ENCODE data around the gene ADARB2.

The ADARB2 gene

DNA sequence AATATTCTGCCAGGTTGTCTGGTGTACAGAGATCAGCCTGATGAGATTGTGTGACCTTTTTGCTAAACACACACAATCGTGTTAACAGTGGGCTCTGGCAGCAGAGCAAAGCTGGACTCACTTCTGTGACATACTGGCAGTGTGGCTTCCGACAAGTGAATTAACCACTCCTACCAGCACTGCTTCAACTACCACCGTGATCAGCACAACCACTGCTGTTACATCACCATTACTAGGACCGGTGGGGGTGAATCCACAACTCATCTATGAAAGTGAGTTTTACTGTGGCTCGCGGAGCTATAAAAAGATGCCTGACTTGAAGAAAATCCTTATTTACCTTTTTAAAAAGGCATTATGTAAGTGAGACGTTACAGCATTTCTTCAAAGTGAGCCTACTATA is 545.6 kb downstream of the ADARB2 start:
- DNase-seq (ENCODE audit: low read depth in 2 of 2), result no peak

DNA sequence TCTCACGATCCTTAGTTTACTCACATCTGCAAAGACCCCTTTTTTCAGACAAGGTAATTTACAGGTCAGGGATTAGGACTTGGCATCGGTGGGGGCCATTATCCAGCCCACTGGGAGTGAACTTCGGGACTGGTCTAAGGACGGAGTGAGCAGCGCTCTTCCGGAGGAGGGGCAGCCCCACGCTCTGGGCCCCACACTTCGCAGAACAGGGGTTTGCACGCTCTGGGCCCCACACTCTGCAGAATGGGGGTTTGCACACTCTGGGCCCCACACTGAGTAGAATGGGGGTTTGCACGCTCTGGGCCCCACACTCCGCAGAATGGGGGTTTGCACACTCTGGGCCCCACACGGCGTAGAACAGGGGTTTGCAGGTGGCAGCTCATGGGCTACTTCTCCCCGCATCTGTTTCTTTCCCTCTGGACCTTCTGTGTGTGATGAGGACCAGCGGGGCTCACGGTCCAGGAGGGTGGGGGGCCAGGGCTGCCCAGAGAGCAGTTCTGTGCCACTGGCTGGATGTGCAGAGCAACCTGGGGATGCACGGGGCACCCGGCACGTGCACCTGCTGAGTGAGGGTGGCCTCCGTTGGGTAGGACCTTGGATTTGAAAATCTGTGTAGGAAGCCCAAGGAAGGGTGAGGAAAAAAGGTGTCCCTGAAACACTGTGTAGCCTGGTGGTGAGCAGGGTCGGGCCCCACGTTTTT is 546.4 kb downstream of the ADARB2 start:
- DNase-seq (ENCODE audit: low read depth in 2 of 2), result no peak

DNA sequence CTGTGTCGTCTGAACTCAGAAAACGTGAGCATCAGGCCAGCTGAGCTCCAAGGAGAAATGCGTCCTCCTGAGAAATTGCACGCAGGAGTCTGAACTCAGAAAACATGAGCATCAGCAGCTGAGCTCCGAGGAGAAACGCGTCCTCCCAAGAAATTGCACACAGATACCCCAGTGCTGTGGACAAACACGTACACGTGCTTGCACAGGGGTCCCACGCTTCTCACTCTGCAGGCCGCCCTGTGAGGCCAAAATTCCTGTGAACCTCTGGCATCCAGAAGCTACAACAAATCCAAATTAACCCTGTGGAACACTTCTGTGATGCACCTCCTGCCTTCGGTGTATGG is 547.3 kb downstream of the ADARB2 start:
- DNase-seq (ENCODE audit: low read depth in 2 of 2), result no peak

DNA sequence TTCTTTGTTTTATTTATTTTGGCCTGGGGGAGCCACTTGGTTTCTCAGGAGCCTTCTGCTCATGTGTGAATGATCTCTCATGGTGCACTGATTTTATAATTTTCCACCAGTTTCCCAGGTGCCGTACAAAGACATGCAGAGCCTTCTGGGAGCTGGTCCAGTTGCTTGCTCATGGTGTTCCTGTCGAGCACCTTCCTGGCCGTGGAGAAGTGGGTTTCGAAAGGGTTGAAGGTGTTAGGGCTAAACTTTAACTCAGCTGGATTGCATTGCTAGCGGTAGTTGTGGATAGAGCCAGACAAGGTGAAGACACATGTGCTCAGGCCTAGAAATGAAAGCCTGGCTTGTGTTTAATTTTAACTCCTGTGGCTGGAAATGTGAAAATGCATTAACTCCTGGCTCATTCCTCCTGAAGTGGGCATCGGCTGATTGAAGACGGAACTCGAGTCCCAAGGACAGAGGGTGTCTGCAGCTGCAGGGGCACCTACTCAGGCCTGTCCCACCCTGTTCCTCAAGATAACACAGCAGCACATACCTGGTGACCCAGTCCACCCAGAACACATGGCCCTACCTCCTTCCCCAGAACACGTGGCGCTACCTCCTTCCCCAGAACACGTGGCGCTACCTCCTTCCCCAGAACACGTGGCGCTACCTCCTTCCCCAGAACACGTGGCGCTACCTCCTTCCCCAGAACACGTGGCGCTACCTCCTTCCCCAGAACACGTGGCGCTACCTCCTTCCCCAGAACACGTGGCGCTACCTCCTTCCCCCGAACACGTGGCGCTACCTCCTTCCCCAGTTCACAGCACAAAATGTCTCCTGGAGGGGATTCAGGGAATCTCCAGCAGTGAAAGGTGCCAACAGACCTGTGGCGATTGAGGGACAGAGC is 547.9 kb downstream of the ADARB2 start:
- DNase-seq (ENCODE audit: low read depth in 2 of 2), result no peak

DNA sequence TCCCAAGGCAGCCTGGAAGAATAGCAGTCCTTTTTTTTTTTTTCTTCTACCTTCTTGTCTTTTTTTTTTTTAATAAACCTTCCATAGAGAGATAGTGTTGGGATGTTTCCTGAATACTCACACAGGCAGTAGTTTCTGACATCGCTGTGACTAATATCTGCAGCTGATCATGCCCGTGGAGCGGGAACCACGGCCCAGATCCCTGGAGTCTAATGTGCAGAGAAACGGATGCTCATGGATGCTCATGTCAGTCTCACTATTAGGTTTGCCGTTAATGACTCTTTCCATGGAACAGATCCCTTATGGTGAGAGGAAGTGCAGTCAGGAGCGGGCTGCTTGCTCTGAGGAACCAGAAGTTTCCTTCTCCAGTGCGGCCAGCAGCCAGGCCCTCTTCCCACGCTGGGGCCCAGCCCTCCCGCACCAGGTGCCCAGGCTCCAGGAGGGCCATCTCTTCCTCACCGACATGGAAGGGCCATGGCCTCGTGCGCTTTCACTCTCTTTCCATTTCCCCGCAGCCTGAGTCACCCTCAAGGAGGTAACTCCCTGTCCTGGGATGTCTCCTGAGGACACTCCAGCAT is 548.7 kb downstream of the ADARB2 start:
- no peak for DNase-seq (ENCODE audit: low read depth in 2 of 2)

DNA sequence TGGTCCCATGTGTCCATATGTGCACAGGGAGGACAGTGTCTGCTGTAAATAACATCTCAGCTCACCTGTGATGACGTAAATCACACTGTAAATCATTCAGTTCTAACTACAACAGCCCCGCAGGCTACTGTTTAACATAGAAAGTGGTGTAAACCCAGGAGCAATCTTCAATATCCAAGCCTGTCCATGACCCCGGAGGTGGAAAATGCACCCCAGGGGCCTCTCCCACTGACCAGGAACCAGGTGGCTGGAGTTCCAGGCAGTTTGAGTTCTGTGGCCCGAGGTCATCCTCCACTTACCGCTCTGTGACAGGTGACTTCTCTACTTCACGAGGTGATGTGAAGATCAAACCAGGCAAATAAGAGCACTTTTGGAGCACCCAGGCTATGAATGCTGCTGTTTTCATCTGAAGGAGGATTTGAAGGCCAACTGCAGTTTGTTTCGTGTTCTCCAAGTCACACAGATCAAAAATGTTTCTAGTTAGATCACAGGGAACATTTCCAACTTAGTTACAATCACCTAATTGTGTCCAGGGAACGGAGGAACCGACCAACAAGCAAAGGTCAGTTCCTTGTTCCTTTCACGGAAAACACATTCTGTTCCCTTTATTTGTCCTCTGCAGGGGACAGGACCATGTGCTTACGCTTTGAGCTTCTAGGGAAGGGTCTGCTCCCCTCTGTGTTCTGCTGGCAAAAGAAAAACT is 549.3 kb downstream of the ADARB2 start:
- no peak for DNase-seq (ENCODE audit: low read depth in 2 of 2)

GRCh38 chr10:1187151-1187854 is 550.0 kb downstream of the ADARB2 start:
- DNase-seq (ENCODE audit: low read depth in 2 of 2), result no peak

- no peak for DNase-seq (ENCODE audit: low read depth in 2 of 2)
Observed at GRCh38 chr10:1186683-1186990, 550.7 kb downstream of the ADARB2 start.

GRCh38 chr10:1185911-1186682 is 551.2 kb downstream of the ADARB2 start:
- DNase-seq (ENCODE audit: low read depth in 2 of 2), result no peak

DNA sequence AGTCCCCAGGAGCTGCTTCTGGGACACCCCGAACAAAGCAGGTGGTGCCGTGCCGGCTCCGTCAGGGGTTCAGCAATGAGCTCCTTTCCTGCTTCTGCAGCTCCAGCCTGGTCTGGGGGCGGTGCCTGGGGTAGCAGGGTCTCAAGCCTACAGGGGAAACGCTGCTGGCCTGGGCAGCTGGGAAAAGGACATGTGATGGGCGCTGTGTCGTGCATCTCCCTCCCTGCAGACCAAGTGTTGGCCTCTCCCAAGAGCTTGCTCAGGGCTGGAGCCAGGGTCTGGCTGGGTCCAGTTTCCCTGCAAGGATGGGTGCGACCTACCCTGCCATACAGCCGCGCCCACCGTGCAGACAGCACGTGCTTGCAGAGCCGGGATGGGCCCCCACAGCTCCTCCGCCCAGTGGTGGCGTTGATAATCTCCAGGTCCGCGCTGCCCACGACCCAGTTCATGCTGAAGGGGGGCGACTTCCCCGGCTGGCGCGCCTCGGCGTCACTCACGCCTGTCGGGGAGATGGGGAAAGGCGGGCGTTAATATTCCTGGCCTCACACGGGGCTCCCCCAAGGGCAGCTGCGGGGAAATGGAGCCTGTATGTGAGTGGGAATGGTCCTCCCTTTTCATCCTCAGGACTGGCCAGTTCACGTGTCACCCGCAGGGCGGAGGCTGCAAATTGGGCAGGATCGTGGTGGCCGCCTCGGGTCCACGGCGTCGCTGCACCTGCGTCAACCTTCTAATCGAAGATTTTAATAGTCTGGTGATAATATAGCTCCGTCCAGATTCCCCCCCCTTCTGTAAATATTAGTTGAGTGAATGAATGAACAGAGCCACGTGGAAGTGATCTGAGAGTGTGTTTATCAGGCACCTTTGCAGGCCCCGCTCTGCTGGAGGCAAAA is 552.5 kb downstream of the ADARB2 start:
- no peak for DNase-seq (ENCODE audit: low read depth in 2 of 2)

DNA sequence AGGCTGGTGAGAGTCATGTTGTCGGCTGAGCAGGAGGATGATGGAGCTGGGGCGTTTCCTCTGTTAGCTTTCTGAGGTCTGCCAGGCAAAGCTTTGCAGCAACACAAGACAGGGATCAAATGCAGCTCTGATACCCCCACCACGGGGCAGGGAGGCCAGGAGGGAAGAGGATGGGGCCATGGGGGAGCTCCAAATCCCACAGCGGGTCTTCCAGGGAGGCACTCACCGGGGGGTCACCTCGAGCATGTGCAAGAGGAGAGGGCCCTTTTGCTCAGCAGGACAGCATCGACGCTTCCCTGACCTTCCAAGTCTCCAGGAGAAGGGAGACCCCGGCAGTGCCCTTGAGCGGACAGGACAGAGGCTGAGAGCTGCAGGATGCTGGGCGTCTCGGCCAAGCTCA is 553.6 kb downstream of the ADARB2 start:
- DNase-seq (ENCODE audit: low read depth in 2 of 2), result no peak

- DNase-seq (ENCODE audit: low read depth in 2 of 2), result no peak
Observed at GRCh38 chr10:1183033-1183396, 554.3 kb downstream of the ADARB2 start.

DNA sequence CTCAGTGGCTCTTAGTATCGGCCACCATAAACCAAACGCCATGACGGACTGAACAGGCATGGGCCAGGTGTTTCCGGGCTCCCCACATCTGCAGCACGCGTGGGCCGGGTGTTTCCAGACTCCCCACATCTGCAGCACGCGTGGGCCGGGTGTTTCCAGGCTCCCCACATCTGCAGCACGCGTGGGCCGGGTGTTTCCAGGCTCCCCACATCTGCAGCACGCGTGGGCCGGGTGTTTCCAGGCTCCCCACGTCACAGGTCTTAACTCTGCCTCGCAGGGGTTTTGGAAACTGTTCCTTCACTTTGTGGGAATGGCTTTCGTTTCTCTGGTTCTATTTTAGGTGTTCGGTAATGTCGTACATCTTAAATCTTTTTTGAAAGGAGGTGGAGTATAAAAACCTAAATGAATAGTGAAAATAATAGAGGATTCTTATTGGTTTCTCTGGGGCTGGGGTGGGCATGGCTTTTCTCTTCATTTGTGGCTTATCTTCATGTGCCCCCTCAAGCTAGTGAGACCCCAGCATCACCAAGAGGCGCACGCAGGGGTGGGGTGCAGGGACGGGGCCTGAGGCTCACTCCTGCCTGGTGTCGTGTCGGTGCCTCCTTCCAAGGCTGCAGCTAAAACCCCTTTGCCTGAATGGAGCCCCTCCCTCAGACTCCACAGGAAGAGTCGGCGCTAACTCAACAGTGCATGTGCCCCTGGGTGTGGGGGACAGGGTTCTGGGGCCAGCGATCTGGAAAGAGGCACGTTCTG is 554.9 kb downstream of the ADARB2 start:
- DNase-seq (ENCODE audit: low read depth in 2 of 2), result no peak

DNA sequence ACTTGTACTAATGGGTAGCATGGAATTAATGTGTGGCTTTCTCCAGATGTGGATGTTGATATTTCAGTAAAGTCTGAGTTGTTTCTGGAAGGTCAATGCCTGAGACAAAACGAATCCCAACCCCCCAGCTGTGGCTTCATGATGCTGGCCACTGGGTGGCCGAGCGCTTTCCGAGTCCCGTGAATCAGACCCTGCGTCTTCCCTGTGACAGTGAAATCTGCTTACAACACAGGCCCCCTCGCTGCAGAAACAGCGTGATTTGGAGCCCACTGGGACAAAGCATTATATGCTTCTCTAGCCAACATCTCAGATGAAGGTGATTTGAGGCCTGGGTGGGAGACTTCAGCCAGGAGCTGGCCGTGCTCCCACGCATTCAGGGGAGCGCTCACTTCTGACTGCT is 556.5 kb downstream of the ADARB2 start:
- DNase-seq (ENCODE audit: low read depth in 2 of 2), result no peak

GRCh38 chr10:1180071-1180730 is 557.1 kb downstream of the ADARB2 start:
- DNase-seq (ENCODE audit: low read depth in 2 of 2), result no peak

GRCh38 chr10:1179346-1180070 is 557.8 kb downstream of the ADARB2 start:
- DNase-seq (ENCODE audit: low read depth in 2 of 2), result no peak

DNA sequence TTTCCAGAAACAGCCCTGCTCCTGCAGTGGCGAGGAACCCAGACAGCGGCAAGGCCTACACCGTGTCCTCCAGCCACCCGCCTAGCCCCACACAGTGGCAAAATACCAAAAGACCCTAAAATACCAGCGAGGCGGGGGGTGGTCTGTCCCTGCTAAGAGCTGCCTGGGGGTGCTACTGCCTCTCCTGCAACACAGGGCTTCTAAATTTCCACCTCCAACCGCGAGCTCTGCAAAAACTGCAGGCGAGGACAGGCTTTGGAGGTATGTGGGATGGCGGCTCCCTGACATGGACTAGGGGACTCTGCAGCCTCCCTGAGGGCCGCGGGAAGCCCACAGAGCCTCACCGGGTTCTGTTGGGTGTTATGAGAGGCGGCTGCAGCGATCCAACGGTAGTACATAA is 558.8 kb downstream of the ADARB2 start:
- DNase-seq (ENCODE audit: low read depth in 2 of 2), result no peak

- no peak for DNase-seq (ENCODE audit: low read depth in 2 of 2)
Observed at GRCh38 chr10:1177936-1178335, 559.4 kb downstream of the ADARB2 start.
